Astrocyte (in vitro differentiated cells and primary cell): ENCODE measurements around the gene CSGALNACT2.

Source experiments
- CTCF ChIP-seq: IDR thresholded peaks from 2 replicates; pipeline ENCODE4 v1.5.1; 2011; ENCODE audit warnings: low read depth, mild to moderate bottlenecking, inconsistent platforms, low read length, moderate library complexity; ENCODE audit not compliant: insufficient read depth
- EZH2 ChIP-seq: IDR thresholded peaks from 2 replicates; pipeline ENCODE4 v1.6.1; 2012; ENCODE audit warnings: mild to moderate bottlenecking, low read length, inconsistent platforms; ENCODE audit not compliant: insufficient read depth

GRCh38 chr10:43122096-43122495, 16.1 kb upstream of the CSGALNACT2 start:
- TF ChIP-seq CTCF: no peak
- TF ChIP-seq EZH2: no peak
